Measurements from ENCODE around the gene THEM5. TPM values are rescaled to one million over a fixed set of nuclear protein-coding genes. Genes with fewer than 3 reads are reported as not detected.

THEM5 gene
- total RNA-seq, 4 donors from 2014 or later, result not detected

DNA sequence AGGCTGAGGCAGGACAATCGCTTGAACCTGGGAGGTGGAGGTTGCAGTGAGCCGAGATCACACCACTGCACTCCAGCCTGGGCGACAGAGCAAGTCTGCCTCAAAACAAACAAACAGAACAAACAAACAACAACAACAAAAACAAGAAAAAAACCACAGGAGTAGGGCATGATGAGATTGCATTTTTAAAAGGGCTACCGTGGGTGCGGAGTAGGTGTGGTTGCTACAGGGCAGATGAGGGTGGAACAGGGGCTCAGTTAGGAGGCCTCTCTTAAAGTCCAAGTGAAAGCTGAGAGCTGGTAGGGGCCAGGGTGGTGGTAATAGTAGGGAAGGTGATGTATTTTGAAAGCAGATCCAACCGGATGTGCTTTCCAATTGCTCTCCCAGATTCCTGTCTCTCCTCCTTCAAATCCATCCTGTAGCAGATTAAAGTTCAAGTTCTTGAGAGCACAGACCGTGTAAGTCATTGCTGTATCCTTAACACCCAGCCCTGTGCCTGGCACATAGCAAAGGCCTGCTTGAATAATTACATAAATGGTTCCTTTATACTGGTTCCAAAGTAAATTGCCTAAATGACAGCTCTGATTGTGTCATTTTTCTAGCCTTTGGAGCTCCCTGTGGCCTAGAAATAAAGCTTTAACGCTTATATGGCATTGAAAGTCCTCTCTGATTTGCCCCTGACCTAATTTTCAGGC, 44.1 kb downstream of the THEM5 start:
- no peaks in the 10 kb centered on the region for H3K4me1 ChIP-seq
- no peak overlapping the region for H3K4me3 ChIP-seq
- TF ChIP-seq CTCF (IDR thresholded peaks at IDR 0.05) (no peak), POLR2A (IDR thresholded peaks at IDR 0.05) (no peak)
- no peak overlapping the region for H3K27ac ChIP-seq
- peak in 1 of 3 donors; percentile 10 for DNase-seq
- H3K9me3 ChIP-seq, result no peaks in the 10 kb centered on the region
- no peaks in the 10 kb centered on the region for H3K27me3 ChIP-seq
- peaks cover 0 to 17% (median 0%) of the 10 kb centered on the region in 3 donors for H3K36me3 ChIP-seq

GRCh38 chr1:151807766-151808165, 45.7 kb downstream of the THEM5 start:
- Histone ChIP-seq H3K4me1 (no peaks in the 10 kb centered on the region), H3K4me3 (no peak overlapping the region), H3K27ac (no peak overlapping the region), H3K36me3 (peaks cover 0 to 10% (median 0%) of the 10 kb centered on the region in 3 donors), H3K9me3 (no peaks in the 10 kb centered on the region), H3K27me3 (no peaks in the 10 kb centered on the region)
- DNase-seq, result no peak
- TF ChIP-seq CTCF (IDR thresholded peaks at IDR 0.05) (no peak), POLR2A (IDR thresholded peaks at IDR 0.05) (no peak)

GRCh38 chr1:151807131-151807530, 46.4 kb downstream of the THEM5 start:
- H3K4me3 ChIP-seq, result no peak overlapping the region
- H3K27me3 ChIP-seq, result no peaks in the 10 kb centered on the region
- H3K4me1 ChIP-seq, result no peaks in the 10 kb centered on the region
- H3K27ac ChIP-seq, result no peak overlapping the region
- TF ChIP-seq CTCF (IDR thresholded peaks at IDR 0.05) (no peak), POLR2A (IDR thresholded peaks at IDR 0.05) (no peak)
- DNase-seq, result peak in 1 of 3 donors; percentile 37
- no peaks in the 10 kb centered on the region for H3K9me3 ChIP-seq
- H3K36me3 ChIP-seq, result peaks cover 0 to 10% (median 0%) of the 10 kb centered on the region in 3 donors

DNA sequence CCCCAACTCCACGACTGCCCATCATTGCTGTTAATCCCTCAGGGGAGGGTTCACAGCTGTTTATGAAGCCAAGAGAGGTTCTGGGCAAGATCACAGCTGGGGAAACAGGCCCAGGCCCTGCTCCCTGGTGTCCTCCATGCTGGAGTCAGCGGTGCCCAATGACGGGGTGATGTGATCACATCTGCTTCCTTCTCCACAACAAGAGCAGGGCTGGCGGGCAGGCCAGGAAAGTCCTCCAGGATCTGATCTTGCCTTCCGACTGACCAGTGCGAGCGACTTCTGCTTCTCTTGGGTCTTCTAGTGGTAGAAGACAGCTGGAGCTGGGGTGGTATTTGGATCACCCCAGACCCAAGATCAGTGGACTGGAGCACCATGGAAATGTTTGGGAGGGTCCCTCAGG, 47.3 kb downstream of the THEM5 start:
- Histone ChIP-seq H3K9me3 (no peaks in the 10 kb centered on the region), H3K36me3 (peaks cover 0 to 10% (median 0%) of the 10 kb centered on the region in 3 donors), H3K4me1 (no peaks in the 10 kb centered on the region), H3K27ac (no peak overlapping the region), H3K4me3 (no peak overlapping the region), H3K27me3 (no peaks in the 10 kb centered on the region)
- TF ChIP-seq POLR2A (IDR thresholded peaks at IDR 0.05) (no peak), CTCF (IDR thresholded peaks at IDR 0.05) (no peak)
- peak in 1 of 3 donors; percentile 36 for DNase-seq

DNA sequence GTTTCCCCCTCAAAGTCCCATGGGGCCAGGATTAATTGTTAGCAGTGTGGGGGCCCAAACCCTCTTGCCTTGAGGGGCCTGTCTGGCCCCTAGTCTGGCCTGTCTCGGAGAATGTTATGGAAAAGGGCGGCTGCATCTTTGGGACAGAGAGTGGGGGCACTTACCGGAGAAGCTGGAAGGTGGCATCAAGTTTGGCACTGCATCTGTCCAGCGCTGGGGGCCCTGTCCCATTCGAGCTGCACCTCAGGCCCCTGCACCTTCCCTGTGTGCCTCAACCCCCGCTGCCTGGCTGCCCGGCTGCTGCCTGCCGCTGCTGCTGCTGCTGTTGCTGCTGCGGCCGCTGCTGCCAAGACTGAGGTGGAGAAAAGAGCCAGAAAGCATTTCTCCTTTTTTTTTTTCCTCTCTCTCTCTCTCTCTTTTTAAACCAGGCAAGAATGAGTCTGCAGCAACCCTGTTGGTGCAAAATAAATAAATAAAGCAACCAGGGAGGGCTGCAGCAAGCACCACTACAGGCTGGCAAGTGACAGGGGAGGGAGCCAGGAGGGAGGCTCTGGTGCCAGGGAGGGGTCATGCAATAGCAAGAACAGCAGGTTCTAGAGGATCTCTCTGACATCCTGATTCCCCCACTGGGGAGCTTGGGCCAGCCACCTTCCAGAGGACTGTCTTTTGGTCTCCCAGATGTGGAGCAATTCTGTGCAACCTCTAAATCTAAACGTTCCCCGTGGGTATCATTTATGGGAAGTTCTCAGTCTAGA, 48.3 kb downstream of the THEM5 start, which contains the start of gene LINGO4:
TSS of gene LINGO4 (minus strand) at position 354 of the 755 bp plus-strand sequence. CDS start 2,715 bp downstream, outside the sequence.
- Histone ChIP-seq H3K9me3 (no peaks in the 10 kb centered on the region), H3K27me3 (no peaks in the 10 kb centered on the region), H3K36me3 (peaks cover 0 to 10% (median 0%) of the 10 kb centered on the region in 3 donors), H3K4me3 (no peak within 1 kb of the TSS), H3K27ac (no peak within 1 kb of the TSS), H3K4me1 (no peaks in the 10 kb centered on the region)
- TF ChIP-seq CTCF (IDR thresholded peaks at IDR 0.05) (no peak), POLR2A (IDR thresholded peaks at IDR 0.05) (no peak)
- DNase-seq, result peak in 1 of 3 donors; percentile 34

All from Peyer's patch (tissue), 4 donors.